Measurements from ENCODE around the gene PTCD3.

The PTCD3 gene

GRCh38 chr2:86081724-86082123 lies 24.3 kb upstream of the PTCD3 start:
- DNase-seq (ENCODE audit: low read depth in 4 of 4, low spot score in 1 of 4), result no peak

- no peak for DNase-seq (ENCODE audit: low read depth in 4 of 4, low spot score in 1 of 4)
Observed at GRCh38 chr2:86082756-86083155, 23.3 kb upstream of the PTCD3 start.

- no peak for DNase-seq (ENCODE audit: low read depth in 4 of 4, low spot score in 1 of 4)
Observed at GRCh38 chr2:86087936-86088850, 17.8 kb upstream of the PTCD3 start.

- DNase-seq (ENCODE audit: low read depth in 4 of 4, low spot score in 1 of 4), result no peak
Observed at GRCh38 chr2:86094229-86094628, 11.8 kb upstream of the PTCD3 start.

GRCh38 chr2:86097114-86097896 lies 8.7 kb upstream of the PTCD3 start:
- DNase-seq (ENCODE audit: low read depth in 4 of 4, low spot score in 1 of 4), result no peak

- DNase-seq (ENCODE audit: low read depth in 4 of 4, low spot score in 1 of 4), result no peak
Observed at GRCh38 chr2:86097913-86098312, 8.1 kb upstream of the PTCD3 start.

GRCh38 chr2:86102157-86102556 lies 3.9 kb upstream of the PTCD3 start:
- DNase-seq (ENCODE audit: low read depth in 4 of 4, low spot score in 1 of 4), result no peak

- DNase-seq (ENCODE audit: low read depth in 4 of 4, low spot score in 1 of 4), result peak; percentile 44 to 76 (median 58)
Observed at GRCh38 chr2:86105252-86105968, 625 bp upstream of the PTCD3 start, which contains the start of gene POLR1A. TSS of gene POLR1A (minus strand) at chr2:86105886. CDS start at chr2:86105776, 110 bp downstream.

- DNase-seq (ENCODE audit: low read depth in 4 of 4, low spot score in 1 of 4), result no peak
Observed at GRCh38 chr2:86107031-86107430, 996 bp downstream of the PTCD3 start.

GRCh38 chr2:86118130-86118529 lies 12.1 kb downstream of the PTCD3 start:
- DNase-seq (ENCODE audit: low read depth in 4 of 4, low spot score in 1 of 4), result no peak

GRCh38 chr2:86123328-86123925 lies 17.4 kb downstream of the PTCD3 start:
- DNase-seq (ENCODE audit: low read depth in 4 of 4, low spot score in 1 of 4), result no peak

GRCh38 chr2:86124683-86125082 lies 18.6 kb downstream of the PTCD3 start:
- DNase-seq (ENCODE audit: low read depth in 4 of 4, low spot score in 1 of 4), result no peak

- no peak for DNase-seq (ENCODE audit: low read depth in 4 of 4, low spot score in 1 of 4)
Observed at GRCh38 chr2:86134709-86135108, 28.7 kb downstream of the PTCD3 start.

GRCh38 chr2:86135653-86136052 lies 29.6 kb downstream of the PTCD3 start:
- no peak for DNase-seq (ENCODE audit: low read depth in 4 of 4, low spot score in 1 of 4)

GRCh38 chr2:86136141-86136540 lies 30.1 kb downstream of the PTCD3 start:
- DNase-seq (ENCODE audit: low read depth in 4 of 4, low spot score in 1 of 4), result no peak

- no peak for DNase-seq (ENCODE audit: low read depth in 4 of 4, low spot score in 1 of 4)
Observed at GRCh38 chr2:86138736-86139625, 32.9 kb downstream of the PTCD3 start.

GRCh38 chr2:86139981-86140380 lies 33.9 kb downstream of the PTCD3 start:
- DNase-seq (ENCODE audit: low read depth in 4 of 4, low spot score in 1 of 4), result no peak

GRCh38 chr2:86140969-86141392 lies 34.9 kb downstream of the PTCD3 start:
- DNase-seq (ENCODE audit: low read depth in 4 of 4, low spot score in 1 of 4), result no peak

- no peak for DNase-seq (ENCODE audit: low read depth in 4 of 4, low spot score in 1 of 4)
Observed at GRCh38 chr2:86142436-86143257, 36.6 kb downstream of the PTCD3 start.
